DMS53 treated with DMSO at 0.1 percent for 48 hours (cell line): ENCODE data around the gene UBR3.
A peak's percentile ranks its signal among the peaks of the same experiment; 100 is the strongest.
"Not testable (repeated sequence)": the region's sequence is repeated elsewhere in the genome, so short reads cannot be mapped to it uniquely, and the experiment has no call there.

ENCODE experiments used
- DNase-seq: peaks from one replicate; lab custom pipeline; 2025; ENCODE audit not compliant: unreplicated experiment; lab: John Stamatoyannopoulos, UW

Gene UBR3

DNA sequence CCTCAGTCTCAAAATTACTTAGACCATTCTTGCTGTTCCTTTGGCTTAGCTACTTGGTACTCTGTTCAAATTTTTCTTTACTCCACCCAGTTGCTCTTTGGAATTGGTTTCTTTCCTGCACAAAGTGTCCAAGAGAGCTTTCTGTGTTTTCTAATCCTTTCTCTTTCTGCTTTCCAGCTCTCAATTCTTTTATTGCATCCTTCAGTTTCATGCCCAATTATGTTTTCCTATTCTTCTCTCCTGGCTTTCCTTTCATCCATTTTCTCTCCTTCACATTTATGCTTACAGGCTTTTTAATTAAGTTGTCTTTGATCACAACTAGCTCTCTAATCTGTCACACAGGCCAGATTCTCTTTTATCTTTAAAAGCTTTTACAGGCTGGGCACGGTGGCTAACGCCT, 38.2 kb downstream of the UBR3 start:
- DNase-seq, result no peak

- DNase-seq, result not testable (repeated sequence)
Observed at GRCh38 chr2:169866230-169866629, 39.0 kb downstream of the UBR3 start.

DNA sequence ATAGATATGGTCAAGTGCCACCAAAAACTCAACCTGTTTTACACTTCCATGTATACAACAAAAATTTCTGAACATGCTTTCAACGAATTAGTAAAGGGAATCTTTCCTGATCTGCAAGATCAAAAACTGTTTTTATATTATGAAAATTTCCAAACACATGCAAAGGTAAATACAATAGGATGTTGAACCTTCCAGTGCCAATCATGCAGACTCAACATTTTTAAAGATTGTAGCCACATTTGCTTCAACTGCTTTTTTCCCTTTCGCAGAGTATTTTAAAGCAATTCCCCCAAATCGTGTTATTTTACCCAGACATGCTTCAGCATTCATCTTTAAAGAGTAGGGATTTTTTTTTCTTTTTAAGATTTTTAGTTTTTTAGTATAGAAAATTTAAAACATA, 40.3 kb downstream of the UBR3 start:
- DNase-seq, result no peak

DNA sequence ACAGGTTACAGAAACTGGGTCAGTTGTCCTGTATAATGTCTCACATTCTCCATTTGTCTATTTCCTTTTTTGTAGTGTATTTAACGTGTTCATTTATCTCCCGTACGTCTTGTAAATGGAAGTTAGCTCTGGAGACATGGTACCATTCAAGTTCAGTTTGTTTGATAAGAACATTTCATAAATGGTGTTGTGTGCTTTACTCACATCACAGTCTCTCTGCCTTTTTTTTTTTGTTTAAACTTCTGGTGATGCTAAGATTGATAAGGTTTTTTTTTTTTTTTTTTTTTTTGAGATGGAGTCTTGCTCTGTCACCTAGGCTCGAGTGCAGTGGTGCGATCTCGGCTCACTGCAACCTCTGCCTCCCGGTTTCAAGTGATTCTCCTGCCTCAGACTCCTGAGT, 41.7 kb downstream of the UBR3 start:
- no peak for DNase-seq

GRCh38 chr2:169871369-169871768, 44.1 kb downstream of the UBR3 start:
- DNase-seq, result not testable (repeated sequence)

- no peak for DNase-seq
Observed at GRCh38 chr2:169871994-169872393, 44.7 kb downstream of the UBR3 start.

GRCh38 chr2:169877398-169877797, 50.1 kb downstream of the UBR3 start:
- peak; percentile 41 for DNase-seq

GRCh38 chr2:169887120-169887519, 59.9 kb downstream of the UBR3 start:
- no peak for DNase-seq

DNA sequence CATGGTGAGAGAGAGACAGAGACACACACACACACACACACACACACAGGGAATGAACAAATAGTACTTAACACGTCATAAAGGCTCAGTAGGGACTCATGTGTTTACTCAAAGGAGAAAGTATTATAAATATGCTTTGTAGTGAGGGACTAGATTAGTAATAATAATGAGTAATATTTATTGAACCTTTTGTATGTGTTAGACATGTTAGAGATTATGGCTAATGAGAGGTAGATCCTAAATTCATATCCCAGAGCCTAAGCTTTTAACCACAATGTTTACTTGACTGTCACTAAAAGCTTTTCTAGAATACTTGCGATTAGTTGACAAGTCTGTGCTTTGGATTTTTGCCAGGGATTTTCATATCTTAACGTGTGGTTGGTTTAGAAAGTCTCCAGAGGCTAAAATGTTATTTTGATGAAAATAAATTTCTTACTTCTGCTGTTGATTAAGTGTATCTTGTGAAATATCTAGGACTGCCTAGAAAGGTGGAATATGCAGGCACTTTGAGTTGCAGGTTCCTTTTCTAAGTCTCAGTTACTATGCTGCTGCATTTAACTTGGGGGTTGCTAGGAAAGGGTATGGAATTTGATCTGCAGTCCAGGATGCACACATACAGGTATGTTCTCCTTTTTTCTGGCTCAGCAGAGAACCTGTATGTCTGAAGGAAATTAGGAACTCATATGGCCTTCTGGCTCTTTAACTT, 64.5 kb downstream of the UBR3 start:
- peak; percentile 92 for DNase-seq

GRCh38 chr2:169892951-169893350, 65.7 kb downstream of the UBR3 start:
- DNase-seq, result no peak

DNA sequence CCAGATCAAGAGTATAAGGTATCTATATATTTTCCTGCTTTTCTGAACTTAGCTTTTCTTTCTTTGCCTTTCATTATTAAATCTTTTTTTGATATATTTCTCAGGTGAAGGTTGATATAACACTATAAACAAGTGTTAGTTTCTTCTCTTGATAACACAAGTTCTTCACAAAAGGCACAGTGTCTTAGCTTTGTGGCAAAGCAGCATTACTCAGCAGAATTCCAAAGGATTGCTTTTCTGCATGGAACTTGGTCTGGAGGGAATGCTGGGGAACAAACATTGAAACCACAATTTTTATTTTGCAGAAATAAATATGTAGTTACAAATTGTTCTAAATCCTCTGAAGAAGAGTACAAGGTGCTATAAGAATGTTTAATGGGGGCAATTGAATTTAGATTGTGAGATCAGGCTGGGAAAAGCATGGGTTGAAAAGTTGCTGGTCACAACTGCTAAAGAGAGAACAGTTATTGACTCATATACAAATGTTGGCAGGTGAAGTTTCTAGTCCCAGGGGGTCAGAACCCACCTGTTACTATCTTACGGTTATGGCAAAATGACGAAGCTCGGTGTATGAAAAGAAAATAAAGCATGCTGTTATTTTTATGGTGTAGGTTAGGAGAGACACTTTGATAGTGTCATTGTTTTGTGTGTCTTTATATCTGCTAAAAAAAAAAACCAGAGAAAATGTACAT, 68.2 kb downstream of the UBR3 start:
- no peak for DNase-seq

GRCh38 chr2:169897834-169898233, 70.6 kb downstream of the UBR3 start:
- no peak for DNase-seq

DNA sequence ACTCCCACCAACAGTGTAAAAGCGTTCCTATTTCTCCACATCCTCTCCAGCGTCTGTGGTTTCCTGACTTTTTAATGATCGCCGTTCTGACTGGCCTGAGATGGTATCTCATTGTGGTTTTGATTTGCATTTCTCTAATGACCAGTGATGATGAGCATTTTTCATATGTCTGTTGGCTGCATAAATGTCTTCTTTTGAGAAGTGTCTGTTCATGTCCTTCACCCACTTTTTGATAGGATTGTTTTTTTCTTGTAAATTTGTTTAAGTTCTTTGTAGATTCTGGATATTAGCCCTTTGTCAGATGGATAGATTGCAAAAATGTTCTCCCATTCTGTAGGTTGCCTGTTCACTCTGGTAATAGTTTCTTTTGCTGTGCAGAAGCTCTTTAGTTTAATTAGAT, 72.8 kb downstream of the UBR3 start:
- not testable (repeated sequence) for DNase-seq

GRCh38 chr2:169900686-169901085, 73.4 kb downstream of the UBR3 start:
- no peak for DNase-seq

GRCh38 chr2:169906731-169907130, 79.5 kb downstream of the UBR3 start:
- DNase-seq, result no peak

GRCh38 chr2:169909376-169909775, 82.1 kb downstream of the UBR3 start:
- no peak for DNase-seq

- no peak for DNase-seq
Observed at GRCh38 chr2:169910109-169910799, 83.0 kb downstream of the UBR3 start.

DNA sequence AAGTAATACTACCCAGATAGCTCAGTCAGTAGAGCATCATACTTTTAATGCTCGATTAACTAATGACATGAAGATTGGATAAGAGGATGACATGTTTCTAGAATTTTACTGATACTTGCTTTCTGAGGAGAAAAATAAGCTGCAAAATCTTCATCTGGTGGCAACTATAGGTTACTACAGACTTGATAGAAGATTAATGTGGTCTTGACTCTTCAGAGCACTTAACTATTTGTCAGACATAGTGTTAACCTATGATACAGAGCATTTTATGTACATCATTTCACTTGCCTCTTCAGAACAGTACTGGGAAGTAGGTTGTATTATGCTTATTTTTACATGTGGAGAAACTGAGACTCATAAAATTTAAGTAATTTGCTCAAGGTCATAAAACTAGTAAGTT, 83.9 kb downstream of the UBR3 start:
- no peak for DNase-seq

- DNase-seq, result no peak
Observed at GRCh38 chr2:169916623-169917022, 89.4 kb downstream of the UBR3 start.

GRCh38 chr2:169923977-169924376, 96.7 kb downstream of the UBR3 start:
- no peak for DNase-seq

- no peak for DNase-seq
Observed at GRCh38 chr2:169925968-169926367, 98.7 kb downstream of the UBR3 start.

- DNase-seq, result peak; percentile 47
Observed at GRCh38 chr2:169928463-169928864, 101.2 kb downstream of the UBR3 start.
